Liver (tissue), 9 donors: ENCODE data around the gene WWOX. TPM values are rescaled to one million over a fixed set of nuclear protein-coding genes. Genes with fewer than 3 reads are reported as not detected.

ENCODE experiments used
- DNase-seq: peaks from one replicate; pipeline ENCODE4 v3.0.0-alpha.2; 2017; ENCODE audit warnings: low spot score
- H3K27ac ChIP-seq, 2 donors: one replicate each; pipeline ENCODE4 v1.7.0; 2013; ENCODE audit warnings: inconsistent platforms in 2 of 2, low read length in 2 of 2, control low read depth in 1 of 2, low read depth in 1 of 2, mild to moderate bottlenecking in 1 of 2
- H3K27me3 ChIP-seq, 4 donors: one replicate each; pipeline versions ENCODE4 v1.6.1 to v1.7.0; 2013; ENCODE audit warnings: low read length in 3 of 4, inconsistent platforms in 1 of 4, mild to moderate bottlenecking in 1 of 4, moderate library complexity in 1 of 4; ENCODE audit not compliant: control insufficient read depth in 4 of 4, insufficient read depth in 4 of 4
- H3K36me3 ChIP-seq, 4 donors: one replicate each; pipeline versions ENCODE4 v1.6.1 to v1.7.0; 2013; ENCODE audit warnings: low read length in 3 of 4, mild to moderate bottlenecking in 3 of 4, low read depth in 1 of 4, moderate library complexity in 1 of 4; ENCODE audit not compliant: control insufficient read depth in 4 of 4, insufficient read depth in 3 of 4
- H3K4me1 ChIP-seq, 4 donors: one replicate each; pipeline versions ENCODE4 v1.6.1 to v1.7.0; 2013; ENCODE audit warnings: low read length in 3 of 4, mild to moderate bottlenecking in 3 of 4, moderate library complexity in 1 of 4; ENCODE audit not compliant: control insufficient read depth in 4 of 4, insufficient read depth in 4 of 4
- H3K4me3 ChIP-seq, 3 donors: one replicate each; pipeline versions ENCODE4 v1.6.1 to v1.7.0; 2013; ENCODE audit warnings: low read length in 3 of 3, control low read depth in 1 of 3, low read depth in 1 of 3, mild to moderate bottlenecking in 1 of 3
- H3K9ac ChIP-seq, 2 donors: one replicate each; pipeline ENCODE4 v1.7.0; 2013; ENCODE audit warnings: low read length in 2 of 2, mild to moderate bottlenecking in 2 of 2, moderate library complexity in 2 of 2, control low read depth in 1 of 2, low read depth in 1 of 2
- H3K9me3 ChIP-seq, 4 donors: one replicate each; pipeline versions ENCODE4 v1.6.1 to v1.7.0; 2013; ENCODE audit warnings: low read length in 3 of 4; ENCODE audit not compliant: control insufficient read depth in 4 of 4
- ATF3 ChIP-seq: IDR thresholded peaks from 2 replicates; pipeline ENCODE4 v1.6.1; 2016; ENCODE audit warnings: antibody characterized with exemption
- CTCF ChIP-seq: fragments of 150-350 bp; IDR thresholded peaks from 2 replicates; pipeline ENCODE4 v1.5.1; 2017; ENCODE audit warnings: improper control_type of control experiment, low read depth, low read length; ENCODE audit not compliant: missing input control
- EGR1 ChIP-seq, 2 donors: IDR thresholded peaks; 2 replicates each; pipeline ENCODE4 v1.6.1; 2016 to 2018; ENCODE audit warnings: antibody characterized with exemption in 2 of 2, low read depth in 2 of 2
- FOXA2 ChIP-seq: IDR thresholded peaks from 2 replicates; pipeline ENCODE4 v1.6.1; 2016; ENCODE audit warnings: antibody characterized with exemption
- GABPA ChIP-seq, 2 donors: IDR thresholded peaks in 1 of 2; conservative IDR thresholded peaks in 1 of 2; 2 replicates each; pipeline ENCODE4 v1.6.1; 2016; ENCODE audit warnings: antibody characterized with exemption in 2 of 2, mild to moderate bottlenecking in 1 of 2, moderate library complexity in 1 of 2
- HNF4A ChIP-seq, 2 donors: conservative IDR thresholded peaks; 2 replicates each; pipeline ENCODE4 v1.6.1; 2016; ENCODE audit warnings: antibody characterized with exemption in 2 of 2, mild to moderate bottlenecking in 2 of 2
- HNF4G ChIP-seq: IDR thresholded peaks from 2 replicates; pipeline ENCODE4 v1.6.1; 2016; ENCODE audit warnings: antibody characterized with exemption
- JUND ChIP-seq, 2 donors: IDR thresholded peaks; 2 replicates each; pipeline ENCODE4 v1.6.1; 2016; ENCODE audit warnings: antibody characterized with exemption in 2 of 2
- MAX ChIP-seq: IDR thresholded peaks from 2 replicates; pipeline ENCODE4 v1.6.1; 2016; ENCODE audit warnings: antibody characterized with exemption
- NR2F2 ChIP-seq: IDR thresholded peaks from 2 replicates; pipeline ENCODE4 v1.6.1; 2016; ENCODE audit warnings: antibody characterized with exemption
- RAD21 ChIP-seq, 2 donors: IDR thresholded peaks; 2 replicates each; pipeline ENCODE4 v1.6.1; 2016; ENCODE audit warnings: antibody characterized with exemption in 2 of 2, mild to moderate bottlenecking in 2 of 2
- RXRA ChIP-seq, 2 donors: IDR thresholded peaks; 2 replicates each; pipeline ENCODE4 v1.6.1; 2017 to 2018; ENCODE audit warnings: antibody characterized with exemption in 2 of 2, mild to moderate bottlenecking in 1 of 2
- SP1 ChIP-seq: IDR thresholded peaks from 2 replicates; pipeline ENCODE4 v1.6.1; 2018; ENCODE audit warnings: antibody characterized with exemption, mild to moderate bottlenecking
- TAF1 ChIP-seq: conservative IDR thresholded peaks from 2 replicates; pipeline ENCODE4 v1.6.1; 2016; ENCODE audit warnings: antibody characterized with exemption, mild to moderate bottlenecking
- YY1 ChIP-seq: IDR thresholded peaks from 2 replicates; pipeline ENCODE4 v1.6.1; 2016; ENCODE audit warnings: antibody characterized with exemption, mild to moderate bottlenecking
- ZBTB33 ChIP-seq: IDR thresholded peaks from 2 replicates; pipeline ENCODE4 v1.6.1; 2016; ENCODE audit warnings: antibody characterized with exemption
- WGBS: extraction: QIAGEN DNeasy Blood & Tissue Kit; methylation state at CpG from one replicate; pipeline ENCODE4 v1.1.7; 2013; 5-methylcytosine and 5-hydroxymethylcytosine counted together
- polyA plus RNA-seq, 2 donors: library from polyadenylated mRNA; stranded (reverse) in 1 of 2; unstranded in 1 of 2; fragments of 200-250 nt in 1 of 2; fragments of >200 nt in 1 of 2; fragmentation: Nextera tagmentation in 1 of 2; extraction: Ambion mirVana in 1 of 2; gene quantifications; one replicate each; pipeline versions ENCODE4 v1.2.1 to v1.2.3, GENCODE V29; 2013 to 2015
- total RNA-seq, 2 donors: library from RNA; depleted of rRNA; stranded (reverse); fragments of >200 nt; gene quantifications; one replicate each; pipeline ENCODE4 v1.2.3, GENCODE V29; 2014
- donor health status: healthy.
- donor health status: healthy.
- donor health status: healthy.
- donor health status: healthy.
- donor health status: healthy.

Gene WWOX
- total and polyA plus RNA-seq, 4 donors, result 9.8 to 46.0 (median 15.3) TPM

GRCh38 chr16:78436023-78436422 is 336.6 kb downstream of the WWOX start:
- TF ChIP-seq HNF4G, result no peak
- no peak for TF ChIP-seq TAF1
- no peak for TF ChIP-seq RAD21 (IDR thresholded peaks at IDR 0.05)
- no peak for TF ChIP-seq MAX
- no peak for TF ChIP-seq EGR1 (IDR thresholded peaks at IDR 0.05; ENCODE audit: low read depth in 2 of 2)
- no peak for TF ChIP-seq NR2F2
- TF ChIP-seq ATF3, result no peak
- TF ChIP-seq YY1, result no peak
- TF ChIP-seq HNF4A (conservative IDR thresholded peaks at IDR 0.05), result no peak
- TF ChIP-seq CTCF, result no peak
- TF ChIP-seq JUND (IDR thresholded peaks at IDR 0.05), result no peak
- TF ChIP-seq FOXA2, result no peak
- no peak for TF ChIP-seq RXRA (IDR thresholded peaks at IDR 0.05)
- H3K27me3 ChIP-seq, result no peaks in the 10 kb centered on the region
- no peak for DNase-seq
- no peak overlapping the region for H3K4me3 ChIP-seq
- H3K9me3 ChIP-seq, result no peaks in the 10 kb centered on the region
- H3K27ac ChIP-seq, result no peak overlapping the region
- peaks cover 0 to 2% (median 0%) of the 10 kb centered on the region in 4 donors for H3K36me3 ChIP-seq
- no peak overlapping the region for H3K9ac ChIP-seq
- 95% methylated on average over 10 of the region's 10 CpGs for WGBS
- no peaks in the 10 kb centered on the region for H3K4me1 ChIP-seq

GRCh38 chr16:78436846-78437245 is 337.4 kb downstream of the WWOX start:
- Histone ChIP-seq H3K4me3 (no peak overlapping the region), H3K27ac (no peak overlapping the region), H3K9me3 (no peaks in the 10 kb centered on the region), H3K27me3 (no peaks in the 10 kb centered on the region), H3K36me3 (peaks cover 0 to 2% (median 0%) of the 10 kb centered on the region in 4 donors), H3K4me1 (no peaks in the 10 kb centered on the region), H3K9ac (no peak overlapping the region)
- TF ChIP-seq SP1, result no peak
- no peak for DNase-seq
- 73% methylated on average over 6 of the region's 6 CpGs for WGBS

- Histone ChIP-seq H3K4me3 (no peak overlapping the region), H3K27ac (no peak overlapping the region), H3K9me3 (no peaks in the 10 kb centered on the region), H3K36me3 (peaks cover 0 to under 1% (median 0%) of the 10 kb centered on the region in 4 donors), H3K27me3 (no peaks in the 10 kb centered on the region), H3K4me1 (no peaks in the 10 kb centered on the region), H3K9ac (no peak overlapping the region)
- 53% methylated on average over 6 of the region's 6 CpGs for WGBS
- DNase-seq, result peak; percentile 52
- TF ChIP-seq EGR1 (IDR thresholded peaks at IDR 0.05; ENCODE audit: low read depth in 2 of 2), result no peak
- TF ChIP-seq GABPA (IDR thresholded peaks at IDR 0.05 in 1 of 2, conservative IDR thresholded peaks at IDR 0.05 in 1 of 2), result no peak
- TF ChIP-seq HNF4A (conservative IDR thresholded peaks at IDR 0.05), result no peak
- no peak for TF ChIP-seq MAX
- no peak for TF ChIP-seq ZBTB33
- no peak for TF ChIP-seq JUND (IDR thresholded peaks at IDR 0.05)
- no peak for TF ChIP-seq YY1
- no peak for TF ChIP-seq TAF1
- peak; percentile 81 for TF ChIP-seq CTCF
- no peak for TF ChIP-seq SP1
- no peak for TF ChIP-seq FOXA2
- peak; percentile 72 to 76 for TF ChIP-seq RAD21 (IDR thresholded peaks at IDR 0.05)
- no peak for TF ChIP-seq NR2F2
Observed at GRCh38 chr16:78437352-78437968, 338.0 kb downstream of the WWOX start.
